HG03097 (cell line): ENCODE measurements around the gene GIT2.
"Not testable (repeated sequence)": the region's sequence is repeated elsewhere in the genome, so short reads cannot be mapped to it uniquely, and the experiment has no call there.

Source experiments
- ATAC-seq: cut with Tn5 transposase; IDR thresholded peaks from one replicate; pipeline ENCODE4 v1.9.1; 2021; ENCODE audit not compliant: unreplicated experiment, low FRiP score

GIT2 gene

GRCh38 chr12:109995686-109996482, at the start of gene GIT2:
GIT2 (minus strand) TSS chr12:109996368; CDS start chr12:109996224, 144 bp downstream.
- peak; percentile 44 for ATAC-seq

- no peak for ATAC-seq
These were observed 46.1 kb upstream of the GIT2 start for GRCh38 chr12:110042264-110042663.

- ATAC-seq = no peak
These were observed 43.1 kb upstream of the GIT2 start for GRCh38 chr12:110039085-110039807.

GRCh38 chr12:110038741-110039084, 42.5 kb upstream of the GIT2 start:
- no peak for ATAC-seq

- ATAC-seq = no peak
These were observed 41.1 kb upstream of the GIT2 start for GRCh38 chr12:110037315-110037714.

- ATAC-seq = no peak
These were observed 39.5 kb upstream of the GIT2 start for GRCh38 chr12:110035534-110036104.

- no peak for ATAC-seq
These were observed 37.7 kb upstream of the GIT2 start for GRCh38 chr12:110033888-110034287.

- no peak for ATAC-seq
These were observed 33.2 kb upstream of the GIT2 start for GRCh38 chr12:110029290-110029815.

GRCh38 chr12:110028323-110028722, 32.2 kb upstream of the GIT2 start:
- no peak for ATAC-seq

- ATAC-seq = no peak
These were observed 27.9 kb upstream of the GIT2 start for GRCh38 chr12:110024051-110024450.

GRCh38 chr12:110023059-110023980, 27.2 kb upstream of the GIT2 start:
- ATAC-seq = no peak

GRCh38 chr12:110020956-110021355, 24.8 kb upstream of the GIT2 start:
- ATAC-seq = no peak

GRCh38 chr12:110015132-110015531, 19.0 kb upstream of the GIT2 start:
- ATAC-seq = no peak

GRCh38 chr12:110012659-110013058, 16.5 kb upstream of the GIT2 start:
- ATAC-seq = no peak

GRCh38 chr12:110012137-110012536, 16.0 kb upstream of the GIT2 start:
- ATAC-seq = no peak

- ATAC-seq = no peak
These were observed 14.9 kb upstream of the GIT2 start for GRCh38 chr12:110010853-110011723.

- not testable (repeated sequence) for ATAC-seq
These were observed 12.7 kb upstream of the GIT2 start for GRCh38 chr12:110008681-110009398.

GRCh38 chr12:110007881-110008280, 11.7 kb upstream of the GIT2 start:
- ATAC-seq = no peak

- no peak for ATAC-seq
These were observed 9.9 kb upstream of the GIT2 start for GRCh38 chr12:110006115-110006514.
